Peyer's patch (tissue), 4 donors: Measurements from ENCODE around the gene TCEA2.

Experiments used
- CTCF ChIP-seq, 6 experiments: fragments of 450-650 bp in 4 of 6; fragments of 200-600 bp in 2 of 6; sonication (generic) in 1 of 6; IDR thresholded peaks; one replicate each; pipeline ENCODE4 v1.5.1; 2017 to 2019; ENCODE audit warnings: antibody characterized with exemption in 6 of 6, mild to moderate bottlenecking in 3 of 6, moderate library complexity in 1 of 6
- POLR2A ChIP-seq, 2 donors: fragments of 450-650 bp; IDR thresholded peaks; one replicate each; pipeline ENCODE4 v1.5.1; 2017; ENCODE audit warnings: antibody characterized with exemption in 2 of 2, mild to moderate bottlenecking in 2 of 2, moderate library complexity in 2 of 2

- TF ChIP-seq CTCF (IDR thresholded peaks at IDR 0.05) (no peak), POLR2A (IDR thresholded peaks at IDR 0.05) (no peak)
Measured at GRCh38 chr20:64047968-64048401, 15.0 kb upstream of the TCEA2 start.
